GM18502 (cell line): Measurements from ENCODE around the gene BANK1.

ENCODE experiments used
- ATAC-seq: cut with Tn5 transposase; IDR thresholded peaks from one replicate; pipeline ENCODE4 v1.9.1; 2021; ENCODE audit warnings: mild to moderate bottlenecking; ENCODE audit not compliant: unreplicated experiment, poor library complexity

BANK1 gene

GRCh38 chr4:101993842-101994775, 203.6 kb downstream of the BANK1 start:
- ATAC-seq: no peak

GRCh38 chr4:102007959-102008425, 217.5 kb downstream of the BANK1 start:
- peak; percentile 90 for ATAC-seq

GRCh38 chr4:102008711-102009110, 218.2 kb downstream of the BANK1 start:
- no peak for ATAC-seq

DNA sequence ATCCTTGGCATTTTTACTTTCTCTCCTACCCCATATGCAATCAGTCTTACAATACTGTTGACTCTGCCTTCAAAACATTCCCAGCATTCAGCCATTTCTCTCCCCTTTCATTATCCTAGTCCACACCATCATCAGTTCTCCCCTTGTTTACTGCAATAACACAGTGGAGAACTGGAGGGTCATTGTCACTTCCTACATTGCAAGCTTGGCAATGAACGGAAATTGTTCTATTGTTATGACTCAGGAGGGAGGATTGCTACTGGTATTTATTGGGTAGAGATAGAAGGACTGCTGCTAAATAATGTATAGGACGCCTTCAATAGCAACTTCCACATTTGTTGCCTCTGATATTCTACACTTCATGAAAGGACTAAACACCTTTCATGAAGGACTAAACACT, 231.8 kb downstream of the BANK1 start:
- ATAC-seq: no peak

- ATAC-seq: no peak
Observed at GRCh38 chr4:102027961-102028360, 237.4 kb downstream of the BANK1 start.

DNA sequence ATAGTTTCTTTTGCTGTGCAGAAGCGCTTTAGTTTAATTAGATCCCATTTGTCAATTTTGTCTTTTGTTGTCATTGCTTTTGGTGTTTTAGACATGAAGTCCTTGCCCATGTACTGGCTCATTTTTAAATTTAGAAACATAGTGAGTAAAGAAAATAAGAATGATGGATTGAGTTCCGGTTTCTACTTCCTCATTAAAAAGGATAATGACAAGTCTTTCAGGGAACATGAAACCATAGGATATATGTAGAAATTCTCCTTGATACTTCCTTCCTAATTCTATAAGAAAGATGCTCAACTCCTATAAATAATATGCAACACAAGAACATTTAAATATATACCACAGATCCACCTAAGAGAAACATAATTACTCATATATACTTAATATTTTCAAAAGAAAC, 240.9 kb downstream of the BANK1 start:
- no peak for ATAC-seq

DNA sequence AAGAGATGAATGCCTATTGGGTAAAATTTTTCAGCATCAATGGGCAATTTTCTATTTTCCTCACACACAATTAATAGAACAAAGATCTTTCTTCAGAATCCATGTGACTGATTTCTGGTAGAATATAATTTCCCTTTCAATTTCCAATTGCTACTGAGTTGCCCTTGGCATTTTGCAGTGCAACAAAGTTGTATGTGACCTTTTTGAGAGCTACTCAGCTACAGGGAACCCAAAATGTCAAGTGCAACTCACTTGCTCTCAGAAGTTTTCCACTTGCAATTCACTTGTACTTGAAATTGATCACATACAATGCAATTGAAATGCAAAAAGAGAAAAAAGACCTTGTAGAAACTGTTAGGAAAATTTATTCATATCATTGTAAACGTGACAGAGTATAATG, 245.5 kb downstream of the BANK1 start:
- ATAC-seq: no peak

DNA sequence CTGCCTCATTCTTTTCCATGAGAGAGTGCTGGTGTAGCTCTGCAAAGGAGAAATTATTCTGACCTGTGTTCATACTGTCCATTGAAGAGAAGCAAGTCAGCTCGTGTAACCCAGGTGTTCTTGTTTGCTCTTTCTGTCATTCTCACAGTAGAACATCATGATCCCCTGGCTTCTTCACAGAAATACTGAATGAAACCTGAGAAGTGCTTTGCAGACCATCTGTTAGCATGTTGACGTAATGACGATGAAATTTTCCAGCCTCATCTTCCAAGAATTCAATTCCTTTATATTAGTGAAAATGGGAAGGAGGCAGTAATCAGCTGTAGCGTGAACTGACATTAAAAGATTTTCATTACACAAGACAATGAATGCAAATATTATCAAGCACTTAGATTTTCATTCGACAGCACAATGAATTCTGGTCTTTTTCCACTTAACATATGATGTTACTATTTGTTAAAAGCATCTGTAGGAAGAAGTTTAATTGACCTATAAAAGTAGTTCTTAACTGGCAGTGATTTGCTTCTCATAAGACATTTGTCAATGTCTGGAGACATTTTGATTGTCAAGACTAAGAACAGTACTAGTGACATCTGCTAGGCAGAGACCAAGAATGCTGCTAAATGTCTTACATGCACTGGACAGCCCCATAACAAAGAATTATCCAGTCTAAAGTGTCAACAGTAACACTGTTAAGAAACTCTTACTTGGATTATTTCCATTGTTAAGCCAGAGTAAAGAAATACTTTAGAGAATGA, 246.3 kb downstream of the BANK1 start:
- ATAC-seq: no peak

DNA sequence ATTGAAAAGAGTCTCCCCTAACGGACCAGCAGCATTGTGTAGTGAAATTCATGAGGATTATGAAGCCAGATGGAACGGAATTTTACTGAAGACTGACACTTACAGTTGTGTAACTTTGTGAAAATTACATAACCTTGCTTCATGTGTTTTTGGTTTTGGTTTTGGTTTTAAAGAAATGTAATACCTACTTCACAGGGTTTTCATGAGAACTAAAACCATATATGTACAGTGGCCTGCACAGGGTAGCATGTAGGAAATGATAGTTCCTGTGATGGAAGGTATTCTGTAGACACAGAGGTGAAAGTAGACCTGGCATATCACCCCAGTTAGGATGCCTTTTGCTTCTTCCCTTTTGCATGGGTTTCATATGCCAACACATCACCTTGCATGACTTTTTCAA, 247.0 kb downstream of the BANK1 start:
- ATAC-seq: no peak

GRCh38 chr4:102042871-102043802, 252.6 kb downstream of the BANK1 start:
- ATAC-seq: no peak

- ATAC-seq: no peak
Observed at GRCh38 chr4:102047616-102048015, 257.1 kb downstream of the BANK1 start.

DNA sequence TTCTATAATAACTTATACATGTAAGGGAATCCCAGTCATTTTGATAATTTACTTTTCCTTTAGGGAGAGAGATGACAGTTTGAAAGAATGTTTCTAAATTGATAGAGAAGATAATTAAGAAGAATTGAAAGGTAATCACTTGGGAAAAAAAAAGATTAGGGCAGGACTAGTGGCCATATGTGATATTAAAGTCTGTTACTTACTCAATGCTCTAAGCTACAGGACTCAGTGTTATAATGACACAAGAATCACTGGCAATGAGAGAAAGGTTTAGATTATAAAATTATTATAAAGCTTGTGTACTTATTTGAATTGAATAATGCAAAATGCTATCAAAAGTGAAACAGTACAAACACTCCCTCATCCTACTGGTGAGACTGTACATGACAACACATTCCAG, 265.3 kb downstream of the BANK1 start:
- no peak for ATAC-seq

DNA sequence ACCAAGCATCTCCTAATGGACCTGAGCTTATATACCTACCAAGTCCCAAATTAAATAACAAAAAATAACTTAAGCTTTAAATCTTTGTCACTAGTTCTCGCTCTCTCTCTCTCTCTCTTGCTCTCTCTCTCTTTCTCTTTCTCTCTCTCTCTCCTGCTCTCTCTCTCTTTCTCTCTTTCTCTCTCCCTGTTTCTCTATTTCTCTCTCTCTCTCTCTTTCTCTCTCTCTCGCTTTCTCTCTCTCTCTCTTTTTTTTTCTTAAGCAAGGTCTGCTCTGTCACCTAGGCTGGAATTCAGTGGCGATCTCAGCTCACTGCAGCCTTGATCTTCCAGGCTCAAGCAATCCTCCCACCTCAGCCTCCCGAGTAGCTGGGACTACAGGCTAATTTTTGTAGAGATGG, 266.6 kb downstream of the BANK1 start:
- no peak for ATAC-seq

DNA sequence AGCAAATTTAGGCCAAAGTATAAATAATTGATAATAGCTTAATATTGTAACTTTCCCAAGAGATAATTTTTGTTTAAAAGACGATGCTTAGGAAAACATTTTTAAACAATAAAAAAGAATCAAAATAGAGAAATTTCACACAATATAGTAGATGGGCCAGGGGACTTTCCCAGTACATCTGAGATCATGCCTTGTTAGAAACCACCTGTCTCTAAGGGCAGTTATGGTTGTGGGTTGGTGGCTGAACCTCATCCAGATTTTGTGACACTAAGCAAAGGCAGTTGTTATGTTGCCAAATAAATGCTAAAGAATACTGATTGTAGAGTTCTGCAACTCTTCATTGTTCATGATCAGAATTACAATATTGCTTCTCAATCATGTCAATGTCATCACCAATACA, 270.6 kb downstream of the BANK1 start:
- peak; percentile 84 for ATAC-seq

GRCh38 chr4:102064747-102065442, 274.4 kb downstream of the BANK1 start:
- ATAC-seq: no peak

DNA sequence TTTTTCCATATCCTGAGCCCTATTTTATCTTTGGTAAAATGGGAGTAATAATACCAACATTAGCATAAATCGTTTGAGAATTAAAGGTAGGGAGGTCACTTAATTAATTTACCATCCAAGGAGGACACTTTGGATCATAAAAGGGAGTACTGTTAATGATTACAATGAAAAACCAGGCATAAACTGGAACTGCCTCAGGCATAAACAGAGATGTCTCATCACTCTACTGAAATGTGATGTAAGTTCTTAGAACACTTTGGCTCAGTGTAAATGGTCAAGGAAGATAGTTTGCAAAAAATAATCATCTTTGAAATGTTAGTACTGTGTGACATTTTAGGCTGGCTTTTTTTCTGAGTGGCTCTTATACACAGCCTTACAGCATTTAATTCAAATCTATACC, 286.1 kb downstream of the BANK1 start:
- ATAC-seq: no peak

GRCh38 chr4:102080184-102080583, 289.7 kb downstream of the BANK1 start:
- no peak for ATAC-seq

DNA sequence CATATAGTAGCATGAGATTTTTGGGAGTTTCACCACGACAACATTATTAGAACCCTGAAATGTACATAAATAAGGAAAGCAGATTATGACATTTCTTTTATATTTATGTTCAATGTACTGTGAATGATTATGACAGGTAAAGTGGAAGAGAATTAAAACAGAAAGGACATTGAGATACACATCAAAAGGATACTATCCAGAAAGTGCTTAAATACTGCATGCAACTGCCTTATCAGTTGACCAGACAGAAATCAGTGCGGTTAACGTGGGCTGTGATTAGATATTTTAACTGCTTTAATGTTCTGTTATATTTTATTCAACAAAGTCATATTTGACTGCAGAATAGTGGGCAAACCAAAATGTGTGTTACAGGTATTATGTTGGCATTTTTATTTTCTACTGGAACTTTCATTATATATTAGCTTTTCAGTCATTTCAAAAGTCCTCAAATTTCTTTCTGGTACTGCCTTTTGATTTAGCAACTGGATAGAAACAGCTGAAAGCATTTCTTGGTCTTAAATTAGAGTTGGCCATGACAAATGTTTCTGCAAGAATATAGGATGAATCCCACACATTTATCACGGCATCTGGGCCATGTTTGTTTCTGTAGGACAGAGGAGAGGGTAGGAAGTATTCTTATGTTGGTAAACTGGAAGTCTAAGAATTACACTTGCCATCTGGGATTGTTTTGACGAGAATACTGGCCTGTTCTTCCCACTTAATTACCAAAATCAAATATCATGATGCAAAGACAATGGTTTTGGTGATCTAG, 299.5 kb downstream of the BANK1 start:
- ATAC-seq: no peak

DNA sequence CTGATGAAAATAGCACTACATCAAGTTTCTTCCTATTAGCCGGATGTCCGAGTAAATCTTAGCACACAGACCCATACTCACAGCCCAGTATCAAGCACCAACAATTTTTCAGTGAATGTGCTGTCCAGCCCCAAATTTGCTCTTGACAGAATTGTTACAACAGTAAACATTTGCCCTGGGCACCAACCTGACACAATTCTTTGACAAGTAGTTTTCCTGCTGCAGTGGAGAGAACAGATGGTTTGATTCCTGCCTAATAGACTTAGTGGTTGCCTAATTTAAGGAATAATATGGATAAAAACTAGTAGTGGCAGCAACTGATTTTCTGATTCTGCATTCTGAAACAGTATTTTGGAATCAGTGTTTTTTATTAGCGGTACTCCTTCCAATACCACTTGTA, 301.1 kb downstream of the BANK1 start:
- ATAC-seq: no peak
